Activated CD4-positive, alpha-beta T cell treated with anti-CD3 and anti-CD28 coated beads for 36 hours (primary cell): ENCODE results near the gene CEP250. TPM values are rescaled to one million over a fixed set of nuclear protein-coding genes. Genes with fewer than 3 reads are reported as not detected.
A peak's percentile ranks its signal among the peaks of the same experiment; 100 is the strongest.

Experiments used
- ATAC-seq: fragments of 200-7000 bp; cut with Tn5 transposase; one replicate; pipeline ENCODE4 v1.10.0; 2021; ENCODE audit warnings: mild to moderate bottlenecking, moderate library complexity
- CTCF ChIA-PET: fragments of 350-600 bp; sonication (Branson Sonifier 250); formaldehyde crosslinking; loops from one replicate; lab custom pipeline; 2021; ENCODE audit warnings: antibody characterized with exemption; lab: Charles Lee
- POLR2A ChIA-PET: fragments of 350-600 bp; sonication (Branson Sonifier 250); formaldehyde crosslinking; loops from one replicate; lab custom pipeline; 2021; ENCODE audit warnings: antibody characterized with exemption, inconsistent platforms; lab: Charles Lee
- DNase-seq: peaks from one replicate; pipeline ENCODE4 v3.0.0-alpha.2; 2020
- H3K27ac Mint-ChIP-seq: one replicate; pipeline ENCODE4 v1.8.0; 2021; ENCODE audit warnings: mixed read lengths
- H3K27me3 Mint-ChIP-seq: one replicate; pipeline ENCODE4 v1.8.0; 2021; ENCODE audit warnings: mixed read lengths
- H3K36me3 Mint-ChIP-seq: one replicate; pipeline ENCODE4 v1.8.0; 2021; ENCODE audit warnings: low read depth, mixed read lengths
- H3K4me1 Mint-ChIP-seq: one replicate; pipeline ENCODE4 v1.8.0; 2021; ENCODE audit warnings: mixed read lengths
- H3K4me3 Mint-ChIP-seq: one replicate; pipeline ENCODE4 v1.8.0; 2021; ENCODE audit warnings: mild to moderate bottlenecking, moderate library complexity, mixed read lengths
- H3K9me3 Mint-ChIP-seq: one replicate; pipeline ENCODE4 v1.8.0; 2021; ENCODE audit warnings: low read depth, mixed read lengths
- intact Hi-C, 2 experiments: fragments of 100-400 bp; cut with DNase I in 1 of 2; cut with micrococcal nuclease in 1 of 2; formaldehyde crosslinking; loops; one replicate each; pipeline versions ENCODE4 v1.14.2 to v1.15.1; 2022 to 2024; cut with DNase I, micrococcal nuclease
- microRNA-seq: library from miRNA; unstranded; fragments of <30 nt; microRNA quantifications from one replicate; pipeline ENCODE4 v1.2.0, GENCODE V29; 2021; ENCODE audit warnings: borderline replicate concordance
- total RNA-seq, 2 experiments: library from RNA; stranded (reverse); gene quantifications; one replicate each; pipeline ENCODE4 v1.2.3, GENCODE V29; 2021

Gene CEP250
- total RNA-seq, 2 experiments from 2014 or later: 50.4 to 60.2 TPM

DNA sequence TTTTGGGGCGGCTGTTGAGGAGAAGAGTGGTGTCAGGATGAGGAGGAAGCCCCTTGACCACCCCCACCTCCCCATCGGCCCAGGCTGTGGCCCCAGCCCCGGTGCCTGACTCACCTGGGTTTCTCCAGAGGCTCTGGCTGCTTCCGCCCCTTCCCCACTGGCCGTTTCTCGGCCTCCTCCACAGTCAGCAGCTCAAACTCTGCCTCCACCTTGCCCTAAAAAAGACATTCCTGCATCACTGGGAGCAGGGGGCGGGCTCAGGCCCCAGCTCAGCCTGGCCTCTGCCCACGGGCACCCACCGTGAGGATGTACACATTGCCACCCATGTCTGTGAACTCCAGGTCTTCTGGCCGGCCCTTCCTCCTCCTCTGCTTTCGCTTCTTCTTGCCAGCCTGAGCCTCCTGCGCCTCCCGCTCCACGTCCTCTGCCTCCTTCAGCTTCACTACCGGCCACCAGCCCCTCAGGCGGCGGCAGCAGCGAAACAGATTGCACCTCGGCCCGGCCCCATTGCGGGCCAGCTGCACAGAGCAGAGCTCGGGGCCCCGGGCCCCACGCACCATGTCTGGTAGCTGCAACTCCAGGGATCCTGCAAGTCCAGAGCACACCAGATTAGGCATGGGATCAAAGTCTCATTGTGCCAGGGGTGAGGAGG lies 103.8 kb downstream of the CEP250 start:
- Mint-ChIP-seq H3K27ac (no peak overlapping the region), H3K36me3 (peaks cover 12% of the 10 kb centered on the region), H3K27me3 (no peaks in the 10 kb centered on the region), H3K4me3 (no peak overlapping the region), H3K9me3 (no peaks in the 10 kb centered on the region), H3K4me1 (no peaks in the 10 kb centered on the region)
- intact Hi-C loops: no loop called here
- no peak for ATAC-seq
- ChIA-PET CTCF (interaction anchor here (0.7 kb wide), 1 partner anchor 434 kb away, joined by 3 read pairs; no protein-coding TSS in a partner anchor), POLR2A (interaction anchor here (0.6 kb wide), 1 partner anchor 102 kb away, joined by 5 read pairs; no protein-coding TSS in a partner anchor)
- no peak for DNase-seq

DNA sequence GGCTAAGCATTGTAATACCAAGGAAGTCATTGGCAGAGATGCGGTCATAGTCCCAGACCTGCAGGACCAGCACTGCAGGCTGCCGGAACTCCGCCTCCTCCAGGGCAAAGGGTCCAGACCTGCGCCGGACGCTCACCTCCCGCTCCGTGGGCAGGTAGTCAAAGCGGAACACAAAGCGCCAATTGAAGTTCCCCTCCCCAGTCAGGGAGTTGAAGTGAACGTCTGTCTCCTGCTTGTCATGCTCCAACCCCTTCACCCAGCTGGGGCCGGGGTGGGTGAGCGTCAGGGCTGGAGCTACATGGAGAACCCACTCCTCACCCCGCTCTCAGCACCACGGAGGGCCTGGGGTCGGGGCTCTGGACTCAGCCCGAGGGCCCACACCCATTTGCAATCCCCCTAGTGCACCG lies 104.7 kb downstream of the CEP250 start:
- H3K36me3 Mint-ChIP-seq: peaks cover 8% of the 10 kb centered on the region
- H3K27me3 Mint-ChIP-seq: no peaks in the 10 kb centered on the region
- H3K4me1 Mint-ChIP-seq: no peaks in the 10 kb centered on the region
- ATAC-seq (no peak), DNase-seq (no peak)
- no peaks in the 10 kb centered on the region for H3K9me3 Mint-ChIP-seq
- no peak overlapping the region for H3K4me3 Mint-ChIP-seq
- CTCF ChIA-PET: no interaction called here
- intact Hi-C loops: no loop called here
- POLR2A ChIA-PET: no interaction called here
- no peak overlapping the region for H3K27ac Mint-ChIP-seq

DNA sequence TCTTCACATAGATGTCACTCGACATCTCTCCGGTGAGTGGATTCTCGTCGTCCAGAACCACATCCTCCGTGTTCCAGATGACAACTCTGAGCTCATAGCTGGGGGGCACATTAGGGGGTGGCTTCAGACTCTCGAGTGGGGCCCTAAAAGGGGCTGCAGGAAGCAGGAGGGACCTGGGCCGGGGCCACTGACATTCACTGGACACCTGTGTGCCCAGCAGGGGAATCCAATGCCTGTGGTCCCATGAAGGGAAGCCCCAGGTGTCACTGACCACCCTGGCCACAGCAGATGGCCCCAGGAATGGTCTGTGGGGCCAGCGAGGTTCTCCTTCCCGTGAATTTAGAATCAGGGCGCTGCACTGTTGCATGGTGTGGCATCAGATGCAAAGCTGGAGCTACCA lies 105.1 kb downstream of the CEP250 start:
- intact Hi-C loops: no loop called here
- ChIA-PET CTCF (no interaction called here), POLR2A (no interaction called here)
- ATAC-seq (no peak), DNase-seq (no peak)
- Mint-ChIP-seq H3K27me3 (no peaks in the 10 kb centered on the region), H3K4me3 (no peak overlapping the region), H3K4me1 (no peaks in the 10 kb centered on the region), H3K27ac (no peak overlapping the region), H3K36me3 (peaks cover 8% of the 10 kb centered on the region), H3K9me3 (no peaks in the 10 kb centered on the region)

DNA sequence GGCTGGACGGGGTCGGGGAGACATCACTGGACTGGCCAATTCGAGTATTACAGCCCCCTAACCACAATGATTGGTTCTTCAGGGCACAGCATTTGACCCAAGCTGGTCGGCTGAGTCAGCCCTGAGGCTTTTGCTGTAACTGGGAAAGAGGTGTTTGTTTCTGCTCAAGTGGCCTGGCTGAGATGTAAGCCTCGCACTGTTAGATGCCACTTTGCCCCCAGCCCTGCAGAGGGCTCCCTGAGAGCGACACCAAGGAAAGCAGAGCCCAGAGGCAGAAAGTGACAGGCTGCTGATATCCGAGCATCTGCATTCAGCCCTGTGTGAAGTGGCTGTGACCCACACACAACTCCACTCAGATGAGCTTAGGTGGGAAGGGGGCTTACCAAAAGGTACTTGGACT lies 105.9 kb downstream of the CEP250 start:
- no peak overlapping the region for H3K4me3 Mint-ChIP-seq
- H3K4me1 Mint-ChIP-seq: no peaks in the 10 kb centered on the region
- peaks cover 7% of the 10 kb centered on the region for H3K36me3 Mint-ChIP-seq
- H3K9me3 Mint-ChIP-seq: no peaks in the 10 kb centered on the region
- intact Hi-C loops: no loop called here
- peak; percentile 28 for DNase-seq
- ChIA-PET CTCF (interaction anchor here (1.2 kb wide), 1 partner anchor 26 kb away, joined by 3 read pairs; no protein-coding TSS in a partner anchor), POLR2A (no interaction called here)
- H3K27me3 Mint-ChIP-seq: no peaks in the 10 kb centered on the region
- no peak overlapping the region for H3K27ac Mint-ChIP-seq
- peak; percentile 58 for ATAC-seq

DNA sequence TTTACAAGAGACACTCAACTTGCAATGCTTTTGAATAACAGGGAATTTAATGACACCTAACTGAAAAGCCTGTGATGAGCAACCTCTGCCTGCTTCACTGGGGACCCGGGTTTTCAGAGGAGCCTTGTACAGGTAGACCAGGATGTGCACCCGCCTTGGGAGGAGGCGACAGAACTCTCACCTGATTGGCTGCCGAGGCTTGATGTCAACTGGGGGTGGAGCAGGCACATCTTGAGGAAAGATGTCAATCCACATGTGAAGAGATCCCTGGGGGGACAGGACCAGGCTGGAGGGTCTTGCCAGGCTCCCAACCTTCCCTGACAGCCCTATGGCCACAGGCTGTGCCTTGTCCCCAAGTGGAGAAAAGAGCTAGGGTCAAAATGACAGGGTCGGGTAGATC lies 106.3 kb downstream of the CEP250 start:
- ATAC-seq (no peak), DNase-seq (no peak)
- ChIA-PET CTCF (interaction anchor here (0.6 to 1.2 kb wide), 2 partner anchors 26 to 219 kb away, joined by 3 to 4 read pairs; no protein-coding TSS in a partner anchor), POLR2A (no interaction called here)
- Mint-ChIP-seq H3K27ac (no peak overlapping the region), H3K27me3 (no peaks in the 10 kb centered on the region), H3K4me3 (no peak overlapping the region), H3K9me3 (no peaks in the 10 kb centered on the region), H3K36me3 (peaks cover 3% of the 10 kb centered on the region), H3K4me1 (no peaks in the 10 kb centered on the region)
- intact Hi-C loops: no loop called here

DNA sequence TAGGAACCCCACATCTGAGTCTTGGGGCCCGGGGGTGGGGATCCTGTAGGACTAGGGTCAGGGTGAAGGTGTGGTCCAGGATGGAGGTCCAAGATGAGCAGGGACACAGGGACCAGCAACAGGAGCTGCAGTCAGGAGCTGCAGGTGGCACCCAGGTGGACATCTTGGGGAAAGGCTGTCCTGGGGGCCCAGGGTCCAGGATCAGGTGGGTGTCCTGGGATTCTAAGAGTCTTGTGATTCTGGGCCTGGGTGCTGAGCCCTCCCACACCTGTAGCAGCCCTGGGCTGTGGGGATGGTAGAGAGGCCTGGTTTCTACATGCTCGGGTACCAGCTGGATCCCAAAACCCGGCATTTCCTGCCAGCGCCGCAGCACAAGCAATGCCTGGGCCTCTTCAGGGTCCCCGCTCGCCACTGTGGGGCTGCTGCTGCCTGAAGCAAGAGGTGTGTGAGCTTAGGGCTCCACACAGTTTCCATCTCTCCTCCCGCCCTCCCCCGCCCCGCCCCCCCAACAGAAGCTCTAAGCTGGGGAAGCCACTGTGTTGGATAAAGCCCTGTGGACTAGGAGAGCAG lies 107.2 kb downstream of the CEP250 start:
- Mint-ChIP-seq H3K27me3 (no peaks in the 10 kb centered on the region), H3K9me3 (no peaks in the 10 kb centered on the region), H3K4me1 (no peaks in the 10 kb centered on the region), H3K36me3 (peaks cover 3% of the 10 kb centered on the region), H3K27ac (no peak overlapping the region), H3K4me3 (no peak overlapping the region)
- intact Hi-C loops: no loop called here
- no peak for DNase-seq
- ChIA-PET CTCF (interaction anchor here (0.6 kb wide), 1 partner anchor 57 kb away, joined by 3 read pairs; no protein-coding TSS in a partner anchor), POLR2A (interaction anchor here (0.5 kb wide), 1 partner anchor 30 kb away, joined by 6 read pairs; no protein-coding TSS in a partner anchor)
- no peak for ATAC-seq

DNA sequence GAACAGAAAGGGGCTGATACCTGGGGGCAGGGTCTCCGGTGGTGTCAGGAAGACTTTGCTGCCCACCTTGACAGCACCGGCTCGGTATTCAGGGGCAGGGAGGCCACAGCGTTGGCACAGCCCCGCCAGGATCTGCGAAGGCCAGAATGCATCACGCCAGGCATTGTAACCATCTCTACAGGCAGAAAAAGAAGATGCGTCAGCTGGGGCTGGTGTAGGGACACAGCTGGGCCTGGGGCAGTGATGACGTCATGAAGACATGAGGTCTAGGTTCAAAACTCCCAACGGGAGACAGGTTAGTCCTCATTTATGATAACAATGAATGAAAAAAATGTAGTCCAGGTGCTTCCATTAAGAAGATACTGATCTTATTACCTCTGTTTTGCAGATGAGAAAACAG lies 108.4 kb downstream of the CEP250 start:
- Mint-ChIP-seq H3K27me3 (no peaks in the 10 kb centered on the region), H3K4me1 (no peaks in the 10 kb centered on the region), H3K36me3 (peaks cover 3% of the 10 kb centered on the region), H3K4me3 (no peak overlapping the region), H3K9me3 (no peaks in the 10 kb centered on the region), H3K27ac (no peak overlapping the region)
- intact Hi-C loops: no loop called here
- ChIA-PET CTCF (no interaction called here), POLR2A (no interaction called here)
- DNase-seq (no peak), ATAC-seq (no peak)

DNA sequence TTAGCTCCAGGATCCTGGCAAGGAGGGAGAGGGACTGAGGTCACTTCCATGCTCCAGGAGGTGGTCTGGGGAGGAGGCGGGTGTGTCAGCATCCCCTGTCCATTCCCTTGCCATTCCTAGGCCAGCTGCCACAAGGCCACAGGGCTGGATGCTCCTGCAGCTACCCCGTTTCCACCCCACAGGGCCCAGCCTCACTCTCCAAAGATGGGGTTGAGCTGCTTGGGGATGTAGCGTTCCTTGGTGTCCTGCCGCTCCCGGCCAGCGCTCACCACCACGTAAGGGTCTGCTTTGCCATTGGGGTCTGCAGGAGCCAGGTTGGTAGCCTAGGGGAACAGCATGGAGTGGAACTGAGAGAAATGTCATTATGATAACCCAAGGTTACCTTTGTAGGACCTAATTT lies 109.5 kb downstream of the CEP250 start:
- no peaks in the 10 kb centered on the region for H3K9me3 Mint-ChIP-seq
- POLR2A ChIA-PET: interaction anchor here (0.6 kb wide), 1 partner anchor 29 kb away, joined by 3 read pairs; no protein-coding TSS in a partner anchor

DNA sequence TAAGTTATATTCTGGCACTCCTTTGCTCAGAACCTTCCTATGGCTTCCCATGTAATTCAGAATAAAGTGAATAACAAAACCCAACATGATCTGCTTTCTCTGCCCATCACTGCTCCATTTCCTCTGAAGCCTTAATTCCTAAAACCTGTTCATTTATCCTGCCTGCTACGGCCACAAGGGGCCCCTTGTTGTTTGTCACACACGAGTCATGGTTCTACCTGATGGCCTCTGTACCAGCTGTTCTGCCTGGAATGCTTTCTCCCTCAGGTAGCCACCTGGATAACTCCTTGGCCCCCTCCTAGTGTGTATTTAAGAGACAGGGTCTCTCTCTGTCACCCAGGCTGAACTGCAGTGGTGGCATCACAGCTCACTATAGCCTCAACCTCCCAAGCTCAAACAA lies 113.2 kb downstream of the CEP250 start:
- peak; percentile 42 for ATAC-seq
- H3K27ac Mint-ChIP-seq: no peak overlapping the region
- H3K9me3 Mint-ChIP-seq: no peaks in the 10 kb centered on the region
- H3K4me3 Mint-ChIP-seq: no peak overlapping the region
- H3K4me1 Mint-ChIP-seq: no peaks in the 10 kb centered on the region
- intact Hi-C loops: no loop called here
- DNase-seq: peak; percentile 25
- no peaks in the 10 kb centered on the region for H3K27me3 Mint-ChIP-seq
- H3K36me3 Mint-ChIP-seq: no peaks in the 10 kb centered on the region
- CTCF ChIA-PET: interaction anchor here (0.6 to 0.7 kb wide), 2 partner anchors 31 to 1478 kb away, joined by 3 to 4 read pairs; no protein-coding TSS in a partner anchor
- POLR2A ChIA-PET: no interaction called here

More for the DNA sequence above, 109.5 kb downstream of the CEP250 start:
- intact Hi-C loops: no loop called here
- ATAC-seq: no peak
- Mint-ChIP-seq H3K27ac (no peak overlapping the region), H3K36me3 (no peaks in the 10 kb centered on the region), H3K4me3 (no peak overlapping the region), H3K4me1 (no peaks in the 10 kb centered on the region), H3K27me3 (no peaks in the 10 kb centered on the region)
- CTCF ChIA-PET: no interaction called here
- DNase-seq: no peak

Small RNAs within 50 kb of the gene (microRNA-seq; reads per million reads assigned to microRNA genes)
- not detected for gene MIR1289-1

Other genes with a start within 250 kb of the CEP250 start
- gene MMP24, start 228.9 kb upstream of the CEP250 start, total RNA-seq: not detected
- 10 to 100 TPM; 44.6 to 56.8 TPM for gene MMP24OS, start 177.5 kb upstream of the CEP250 start, total RNA-seq
- gene EIF6, start 170.8 kb upstream of the CEP250 start, total RNA-seq: 100 to 1,000 TPM; 110 to 124 TPM
- gene FAM83C, start 163.2 kb upstream of the CEP250 start, total RNA-seq: not detected
- gene UQCC1, start 43.6 kb upstream of the CEP250 start, total RNA-seq: 10 to 100 TPM; 51.0 to 54.6 TPM
- gene GDF5, start 17.4 kb upstream of the CEP250 start, total RNA-seq: not detected
- gene C20orf173, start 74.1 kb downstream of the CEP250 start, total RNA-seq: not detected
- gene ERGIC3, start 86.5 kb downstream of the CEP250 start, total RNA-seq: 100 to 1,000 TPM; 109 to 127 TPM
- 1 to 10 TPM; 6.4 to 6.9 TPM for gene SPAG4, start 160.2 kb downstream of the CEP250 start, total RNA-seq
- 100 to 1,000 TPM; 249 to 258 TPM for gene CPNE1, start 209.3 kb downstream of the CEP250 start, total RNA-seq
- 100 to 1,000 TPM; 122 to 148 TPM for gene RBM12, start 209.3 kb downstream of the CEP250 start, total RNA-seq
- 10 to 100 TPM; 43.2 to 44.6 TPM for gene NFS1, start 243.8 kb downstream of the CEP250 start, total RNA-seq
- 100 to 1,000 TPM in 1 of 2 experiments, 10 to 100 TPM in 1; 50.4 to 112 TPM for gene ROMO1, start 243.8 kb downstream of the CEP250 start, total RNA-seq